ENCODE results near the gene NKAIN2. TPM values are rescaled to one million over a fixed set of nuclear protein-coding genes. Genes with fewer than 3 reads are reported as not detected.

NKAIN2 gene
- total and polyA plus RNA-seq, 9 of the 15 experiments (the other 6 are each of a cell fraction or from before 2014, with no cell fraction given) = not detected

GRCh38 chr6:124007266-124007665 lies 203.6 kb downstream of the NKAIN2 start (continued):
- TF ChIP-seq, protein P1, sequence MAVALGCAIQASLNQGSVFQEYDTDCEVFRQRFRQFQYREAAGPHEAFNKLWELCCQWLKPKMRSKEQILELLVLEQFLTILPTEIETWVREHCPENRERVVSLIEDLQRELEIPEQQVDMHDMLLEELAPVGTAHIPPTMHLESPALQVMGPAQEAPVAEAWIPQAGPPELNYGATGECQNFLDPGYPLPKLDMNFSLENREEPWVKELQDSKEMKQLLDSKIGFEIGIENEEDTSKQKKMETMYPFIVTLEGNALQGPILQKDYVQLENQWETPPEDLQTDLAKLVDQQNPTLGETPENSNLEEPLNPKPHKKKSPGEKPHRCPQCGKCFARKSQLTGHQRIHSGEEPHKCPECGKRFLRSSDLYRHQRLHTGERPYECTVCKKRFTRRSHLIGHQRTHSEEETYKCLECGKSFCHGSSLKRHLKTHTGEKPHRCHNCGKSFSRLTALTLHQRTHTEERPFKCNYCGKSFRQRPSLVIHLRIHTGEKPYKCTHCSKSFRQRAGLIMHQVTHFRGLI (CRISPR knock-in tag; IDR thresholded peaks at IDR 0.05) = no peak
- TF ChIP-seq ARHGAP35 (IDR thresholded peaks at IDR 0.05; ENCODE audit: partially characterized antibody) (no peak), MAFG (tag; conservative IDR thresholded peaks at IDR 0.05) (peak; percentile 64), IRF9 (tag; IDR thresholded peaks at IDR 0.05) (no peak), DACH1 (IDR thresholded peaks at IDR 0.05; ENCODE audit: partially characterized antibody) (no peak), TCF3 (CRISPR knock-in tag; IDR thresholded peaks at IDR 0.05) (no peak), MAFF (IDR thresholded peaks at IDR 0.05; ENCODE audit: low read length) (peak; percentile 64), CCNT2 (IDR thresholded peaks at IDR 0.05; ENCODE audit: borderline replicate concordance, extremely low read depth, insufficient read length, low read depth, low read length) (no peak), WHSC1 (IDR thresholded peaks at IDR 0.05; ENCODE audit: low read length) (no peak), ZNF140 (CRISPR knock-in tag; IDR thresholded peaks at IDR 0.05) (no peak), ZNF316 (IDR thresholded peaks at IDR 0.05) (peak; percentile 61; the same call in 1 of the 2 replicates), ZNF764 (CRISPR knock-in tag; IDR thresholded peaks at IDR 0.05; ENCODE audit: low read depth) (no peak), FOXJ2 (tag; IDR thresholded peaks at IDR 0.05) (no peak), PTRF (tag; IDR thresholded peaks at IDR 0.05) (no peak), ZNF551 (CRISPR knock-in tag; IDR thresholded peaks at IDR 0.05) (no peak)
- TF ChIP-seq, protein P2, sequence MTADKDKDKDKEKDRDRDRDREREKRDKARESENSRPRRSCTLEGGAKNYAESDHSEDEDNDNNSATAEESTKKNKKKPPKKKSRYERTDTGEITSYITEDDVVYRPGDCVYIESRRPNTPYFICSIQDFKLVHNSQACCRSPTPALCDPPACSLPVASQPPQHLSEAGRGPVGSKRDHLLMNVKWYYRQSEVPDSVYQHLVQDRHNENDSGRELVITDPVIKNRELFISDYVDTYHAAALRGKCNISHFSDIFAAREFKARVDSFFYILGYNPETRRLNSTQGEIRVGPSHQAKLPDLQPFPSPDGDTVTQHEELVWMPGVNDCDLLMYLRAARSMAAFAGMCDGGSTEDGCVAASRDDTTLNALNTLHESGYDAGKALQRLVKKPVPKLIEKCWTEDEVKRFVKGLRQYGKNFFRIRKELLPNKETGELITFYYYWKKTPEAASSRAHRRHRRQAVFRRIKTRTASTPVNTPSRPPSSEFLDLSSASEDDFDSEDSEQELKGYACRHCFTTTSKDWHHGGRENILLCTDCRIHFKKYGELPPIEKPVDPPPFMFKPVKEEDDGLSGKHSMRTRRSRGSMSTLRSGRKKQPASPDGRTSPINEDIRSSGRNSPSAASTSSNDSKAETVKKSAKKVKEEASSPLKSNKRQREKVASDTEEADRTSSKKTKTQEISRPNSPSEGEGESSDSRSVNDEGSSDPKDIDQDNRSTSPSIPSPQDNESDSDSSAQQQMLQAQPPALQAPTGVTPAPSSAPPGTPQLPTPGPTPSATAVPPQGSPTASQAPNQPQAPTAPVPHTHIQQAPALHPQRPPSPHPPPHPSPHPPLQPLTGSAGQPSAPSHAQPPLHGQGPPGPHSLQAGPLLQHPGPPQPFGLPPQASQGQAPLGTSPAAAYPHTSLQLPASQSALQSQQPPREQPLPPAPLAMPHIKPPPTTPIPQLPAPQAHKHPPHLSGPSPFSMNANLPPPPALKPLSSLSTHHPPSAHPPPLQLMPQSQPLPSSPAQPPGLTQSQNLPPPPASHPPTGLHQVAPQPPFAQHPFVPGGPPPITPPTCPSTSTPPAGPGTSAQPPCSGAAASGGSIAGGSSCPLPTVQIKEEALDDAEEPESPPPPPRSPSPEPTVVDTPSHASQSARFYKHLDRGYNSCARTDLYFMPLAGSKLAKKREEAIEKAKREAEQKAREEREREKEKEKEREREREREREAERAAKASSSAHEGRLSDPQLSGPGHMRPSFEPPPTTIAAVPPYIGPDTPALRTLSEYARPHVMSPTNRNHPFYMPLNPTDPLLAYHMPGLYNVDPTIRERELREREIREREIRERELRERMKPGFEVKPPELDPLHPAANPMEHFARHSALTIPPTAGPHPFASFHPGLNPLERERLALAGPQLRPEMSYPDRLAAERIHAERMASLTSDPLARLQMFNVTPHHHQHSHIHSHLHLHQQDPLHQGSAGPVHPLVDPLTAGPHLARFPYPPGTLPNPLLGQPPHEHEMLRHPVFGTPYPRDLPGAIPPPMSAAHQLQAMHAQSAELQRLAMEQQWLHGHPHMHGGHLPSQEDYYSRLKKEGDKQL (CRISPR knock-in tag; IDR thresholded peaks at IDR 0.05; ENCODE audit: borderline replicate concordance) = no peak
- TF ChIP-seq, protein P3, sequence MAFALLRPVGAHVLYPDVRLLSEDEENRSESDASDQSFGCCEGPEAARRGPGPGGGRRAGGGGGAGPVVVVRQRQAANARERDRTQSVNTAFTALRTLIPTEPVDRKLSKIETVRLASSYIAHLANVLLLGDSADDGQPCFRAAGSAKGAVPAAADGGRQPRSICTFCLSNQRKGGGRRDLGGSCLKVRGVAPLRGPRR (CRISPR knock-in tag; IDR thresholded peaks at IDR 0.05) = no peak
- TF ChIP-seq, protein P4, sequence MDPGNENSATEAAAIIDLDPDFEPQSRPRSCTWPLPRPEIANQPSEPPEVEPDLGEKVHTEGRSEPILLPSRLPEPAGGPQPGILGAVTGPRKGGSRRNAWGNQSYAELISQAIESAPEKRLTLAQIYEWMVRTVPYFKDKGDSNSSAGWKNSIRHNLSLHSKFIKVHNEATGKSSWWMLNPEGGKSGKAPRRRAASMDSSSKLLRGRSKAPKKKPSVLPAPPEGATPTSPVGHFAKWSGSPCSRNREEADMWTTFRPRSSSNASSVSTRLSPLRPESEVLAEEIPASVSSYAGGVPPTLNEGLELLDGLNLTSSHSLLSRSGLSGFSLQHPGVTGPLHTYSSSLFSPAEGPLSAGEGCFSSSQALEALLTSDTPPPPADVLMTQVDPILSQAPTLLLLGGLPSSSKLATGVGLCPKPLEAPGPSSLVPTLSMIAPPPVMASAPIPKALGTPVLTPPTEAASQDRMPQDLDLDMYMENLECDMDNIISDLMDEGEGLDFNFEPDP (CRISPR knock-in tag; IDR thresholded peaks at IDR 0.05) = no peak
- TF ChIP-seq, protein P5, sequence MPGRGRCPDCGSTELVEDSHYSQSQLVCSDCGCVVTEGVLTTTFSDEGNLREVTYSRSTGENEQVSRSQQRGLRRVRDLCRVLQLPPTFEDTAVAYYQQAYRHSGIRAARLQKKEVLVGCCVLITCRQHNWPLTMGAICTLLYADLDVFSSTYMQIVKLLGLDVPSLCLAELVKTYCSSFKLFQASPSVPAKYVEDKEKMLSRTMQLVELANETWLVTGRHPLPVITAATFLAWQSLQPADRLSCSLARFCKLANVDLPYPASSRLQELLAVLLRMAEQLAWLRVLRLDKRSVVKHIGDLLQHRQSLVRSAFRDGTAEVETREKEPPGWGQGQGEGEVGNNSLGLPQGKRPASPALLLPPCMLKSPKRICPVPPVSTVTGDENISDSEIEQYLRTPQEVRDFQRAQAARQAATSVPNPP (IDR thresholded peaks at IDR 0.05; ENCODE audit: borderline replicate concordance, insufficient read depth, insufficient read length) = no peak
